IMR-90 (cell line): ENCODE measurements around the gene SH3BP4. TPM values are rescaled to one million over a fixed set of nuclear protein-coding genes. Genes with fewer than 3 reads are reported as not detected.

ENCODE experiments used
- ATAC-seq: fragments of 200-7000 bp; cut with Tn5 transposase; 2 replicates; pipeline ENCODE4 v1.9.1; 2020; ENCODE audit warnings: low read depth, mild to moderate bottlenecking, moderate library complexity
- BruUV-seq: library from RNA; stranded (reverse); fragments of 400-500 nt; replicated peaks from 2 replicates; lab custom pipeline; 2021; lab: Mats Ljungman, UMichigan
- CTCF ChIA-PET: fragments of 300-600 bp; formaldehyde crosslinking; extraction: SDS; loops from one replicate; lab custom pipeline; 2021; ENCODE audit warnings: antibody characterized with exemption; lab: Yijun Ruan, JAX
- POLR2A ChIA-PET: fragments of 300-600 bp; sonication (Branson Sonifier 250); formaldehyde crosslinking; loops from one replicate; lab custom pipeline; 2022; ENCODE audit warnings: antibody characterized with exemption; ENCODE audit not compliant: unreplicated experiment; lab: Charles Lee
- DNase-seq: peaks from one replicate; pipeline ENCODE4 v3.0.0; 2013
- H2AFZ ChIP-seq: replicated peaks from 2 replicates; pipeline ENCODE3; 2013; ENCODE audit warnings: low read length, mild to moderate bottlenecking; ENCODE audit not compliant: poor library complexity
- H2AK5ac ChIP-seq: 2 replicates; pipeline ENCODE4 v1.6.1; 2013; ENCODE audit warnings: low read depth, low read length, inconsistent platforms
- H2AK9ac ChIP-seq: replicated peaks from 2 replicates; pipeline ENCODE3; 2013; ENCODE audit warnings: mild to moderate bottlenecking, low read depth, low read length, moderate library complexity; ENCODE audit not compliant: poor library complexity
- H2BK120ac ChIP-seq: 2 replicates; pipeline ENCODE4 v1.6.1; 2013; ENCODE audit warnings: low read depth, low read length, inconsistent platforms
- H2BK15ac ChIP-seq: 3 replicates; pipeline ENCODE4 v1.6.1; 2013; ENCODE audit warnings: low read depth, low read length, inconsistent platforms
- H2BK20ac ChIP-seq: 2 replicates; pipeline ENCODE4 v1.6.1; 2013; ENCODE audit warnings: low read depth, mild to moderate bottlenecking, inconsistent platforms, low read length, moderate library complexity
- H2BK5ac ChIP-seq: 2 replicates; pipeline ENCODE4 v1.6.1; 2013; ENCODE audit warnings: mild to moderate bottlenecking, low read depth, low read length, inconsistent platforms; ENCODE audit not compliant: poor library complexity, severe bottlenecking
- H3K14ac ChIP-seq: replicated peaks from 2 replicates; pipeline ENCODE4 v1.6.1; 2013; ENCODE audit warnings: low read depth, low read length, inconsistent platforms
- H3K18ac ChIP-seq: 2 replicates; pipeline ENCODE4 v1.6.1; 2013; ENCODE audit warnings: low read depth, low read length, control low read depth
- H3K23ac ChIP-seq: 2 replicates; pipeline ENCODE4 v1.6.1; 2013; ENCODE audit warnings: low read depth, low read length, inconsistent platforms
- H3K27ac ChIP-seq: 2 replicates; pipeline ENCODE4 v1.5.1; 2013; ENCODE audit warnings: mild to moderate bottlenecking, control low read depth, low read length; ENCODE audit not compliant: insufficient read depth
- H3K27me3 ChIP-seq: 2 replicates; pipeline ENCODE4 v1.6.1; 2013; ENCODE audit warnings: low read length; ENCODE audit not compliant: control insufficient read depth, insufficient read depth
- H3K36me3 ChIP-seq: 2 replicates; pipeline ENCODE4 v1.6.1; 2013; ENCODE audit warnings: low read length, mixed read lengths; ENCODE audit not compliant: control insufficient read depth, insufficient read depth
- H3K4ac ChIP-seq: 2 replicates; pipeline ENCODE4 v1.6.1; 2013; ENCODE audit warnings: low read depth, low read length, inconsistent platforms
- H3K4me1 ChIP-seq: 2 replicates; pipeline ENCODE4 v1.6.1; 2013; ENCODE audit warnings: low read length, mixed read lengths; ENCODE audit not compliant: control insufficient read depth, insufficient read depth
- H3K4me2 ChIP-seq: 2 replicates; pipeline ENCODE4 v1.6.1; 2013; ENCODE audit warnings: low read depth, mild to moderate bottlenecking, control low read depth, low read length, moderate library complexity
- H3K4me3 ChIP-seq: 2 replicates; pipeline ENCODE4 v1.5.1; 2013; ENCODE audit warnings: low read depth, mild to moderate bottlenecking, control low read depth, low read length, moderate library complexity; ENCODE audit not compliant: insufficient read depth
- H3K56ac ChIP-seq: 2 replicates; pipeline ENCODE4 v1.6.1; 2013; ENCODE audit warnings: low read length, inconsistent platforms; ENCODE audit not compliant: insufficient read depth; ENCODE audit errors: extremely low read depth
- H3K79me1 ChIP-seq, 2 experiments: 2 replicates each; pipeline ENCODE4 v1.6.1; 2013; ENCODE audit warnings: low read length in 2 of 2, inconsistent platforms in 1 of 2, low read depth in 1 of 2
- H3K9ac ChIP-seq: 2 replicates; pipeline ENCODE4 v1.6.1; 2013; ENCODE audit warnings: low read depth, low read length, control low read depth
- H3K9me1 ChIP-seq: 2 replicates; pipeline ENCODE4 v1.6.1; 2013; ENCODE audit warnings: low read length, inconsistent platforms; ENCODE audit not compliant: insufficient read depth
- H3K9me3 ChIP-seq: 2 replicates; pipeline ENCODE4 v1.6.1; 2013; ENCODE audit warnings: low read length; ENCODE audit not compliant: control insufficient read depth, insufficient read depth
- H4K20me1 ChIP-seq: 2 replicates; pipeline ENCODE4 v1.6.1; 2013; ENCODE audit warnings: low read length, inconsistent platforms; ENCODE audit not compliant: insufficient read depth
- H4K5ac ChIP-seq: 2 replicates; pipeline ENCODE4 v1.6.1; 2013; ENCODE audit warnings: mild to moderate bottlenecking, low read depth, low read length, control low read depth
- H4K8ac ChIP-seq, 2 experiments: 2 replicates each; pipeline ENCODE4 v1.6.1; 2013; ENCODE audit warnings: low read depth in 2 of 2, low read length in 2 of 2, control low read depth in 1 of 2, inconsistent platforms in 1 of 2
- H4K91ac ChIP-seq: 2 replicates; pipeline ENCODE4 v1.6.1; 2013; ENCODE audit warnings: low read depth, low read length, inconsistent platforms; ENCODE audit not compliant: insufficient read depth
- MXI1 ChIP-seq: IDR thresholded peaks from 2 replicates; pipeline ENCODE4 v1.6.1; 2012; ENCODE audit warnings: low read depth, mild to moderate bottlenecking, low read length, moderate library complexity, borderline replicate concordance
- POLR2A ChIP-seq: IDR thresholded peaks from 2 replicates; pipeline ENCODE4 v1.6.1; 2012; ENCODE audit warnings: mild to moderate bottlenecking, low read depth, low read length
- WGBS, 2 experiments: methylation state at CpG; one replicate each; pipeline versions ENCODE4 v1.1.5 to v1.1.7; 2013; ENCODE audit warnings: missing lambda C conversion rate in 2 of 2; ENCODE audit not compliant: insufficient read length in 1 of 2; ENCODE audit errors: extremely low coverage in 2 of 2; 5-methylcytosine and 5-hydroxymethylcytosine counted together
- dilution Hi-C: fragments of 300-500 bp; cut with HindIII; formaldehyde crosslinking; loops from one replicate; pipeline ENCODE4 v1.14.3; 2018; ENCODE audit warnings: low sequenced_read_pairs; ENCODE audit not compliant: unreplicated experiment
- in situ Hi-C: fragments of 300-500 bp; cut with MboI; formaldehyde crosslinking; loops from 3 replicates; pipeline ENCODE4 v1.14.3; 2019; ENCODE audit warnings: low sequenced_read_pairs, inconsistent platforms, mixed read lengths
- intact Hi-C: fragments of 100-400 bp; cut with micrococcal nuclease; formaldehyde crosslinking; loops from 2 replicates; pipeline ENCODE4 v1.10.0; 2022
- polyA plus RNA-seq, 3 experiments: library from polyadenylated mRNA; depleted of rRNA; stranded (reverse); fragments of >200 nt; gene quantifications; 2 replicates each; pipeline ENCODE4 v1.2.3, GENCODE V29; 2012; ENCODE audit warnings: low replicate concordance in 1 of 3
- total RNA-seq: library from RNA; depleted of rRNA; stranded (reverse); fragments of >200 nt; gene quantifications from 2 replicates; pipeline ENCODE4 v1.2.3, GENCODE V29; 2012
- TF ChIP-seq, protein P1 (sequence below): fragments of 150-350 bp; IDR thresholded peaks from 2 replicates; pipeline ENCODE4 v1.6.1; 2016; ENCODE audit warnings: low read depth, mild to moderate bottlenecking, low read length, moderate library complexity, borderline replicate concordance
- TF ChIP-seq, protein P2 (sequence below): fragments of 150-350 bp; IDR thresholded peaks from 2 replicates; pipeline ENCODE4 v1.6.1; 2017; ENCODE audit warnings: mild to moderate bottlenecking, antibody characterized with exemption, low read length, low read depth
- TF ChIP-seq, protein P3 (sequence below): conservative IDR thresholded peaks from 2 replicates; pipeline ENCODE4 v1.5.1; 2012; ENCODE audit warnings: mild to moderate bottlenecking, low read depth, low read length, improper control_type of control experiment

SH3BP4 gene
- total and polyA plus RNA-seq, 2 of the 4 experiments (the other 2 are of a cell fraction), result 104 to 122 TPM

DNA sequence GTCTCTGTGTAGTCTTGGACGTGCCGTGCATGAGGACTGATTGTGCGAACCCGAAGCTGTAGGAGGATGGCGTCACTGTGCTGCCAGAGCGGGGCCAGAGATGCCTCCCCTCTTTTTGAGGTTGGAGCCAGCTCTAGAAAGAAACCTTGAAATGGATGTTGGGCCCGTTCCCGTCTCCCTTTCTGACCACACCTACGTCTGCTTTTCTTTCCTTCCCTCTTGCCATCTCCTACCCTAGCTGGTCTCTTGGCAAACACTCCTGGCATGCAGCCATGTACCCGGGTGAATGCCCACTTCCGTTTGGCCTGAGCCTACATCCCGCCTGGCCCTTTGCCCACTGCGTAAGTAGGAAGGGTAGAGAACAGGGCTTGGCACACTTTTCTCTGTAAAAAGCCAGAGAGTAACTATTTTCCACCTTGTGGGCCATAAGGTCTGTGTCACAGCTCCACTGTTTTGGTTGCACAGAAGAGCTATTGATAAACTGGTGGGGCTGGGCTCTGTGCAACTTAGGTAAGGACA is 37.4 kb downstream of the SH3BP4 start:
- ATAC-seq (no peak), DNase-seq (no peak)
- Histone ChIP-seq H3K27me3 (no peaks in the 10 kb centered on the region), H3K36me3 (peaks cover 36% of the 10 kb centered on the region), H3K9me1 (peaks cover 79% of the 10 kb centered on the region), H3K18ac (no peak overlapping the region), H3K9ac (no peak overlapping the region), H2AK9ac (no peak overlapping the region), H4K91ac (no peak overlapping the region), H3K27ac (peak overlapping the region; percentile 43; the same call in 1 of the 2 replicates), H2BK120ac (no peak overlapping the region), H2AK5ac (peak overlapping the region; percentile 54; the same call in 1 of the 2 replicates), H3K23ac (peak overlapping the region; percentile 12; the same call in 1 of the 2 replicates), H4K20me1 (peaks cover 98% of the 10 kb centered on the region), H3K4me2 (no peak overlapping the region), H3K79me1 (peaks cover 0 to 89% of the 10 kb centered on the region in 2 experiments), H4K5ac (0 out of 2 replicates have a peak overlapping the region, but pooled peaks have one; percentile 15), H4K8ac (peak overlapping the region; percentile 1 to 42; a peak in 1 of 4 replicates), H2BK20ac (no peak overlapping the region), H3K9me3 (no peaks in the 10 kb centered on the region), H3K4me3 (no peak overlapping the region), H3K14ac (peak overlapping the region; percentile 35; the same call in 1 of the 2 replicates), H2BK15ac (no peak overlapping the region), H3K4ac (peak overlapping the region; percentile 28; the same call in 1 of the 2 replicates), H3K56ac (no peak overlapping the region), H2BK5ac (peak overlapping the region; percentile 37), H3K4me1 (peaks cover 51% of the 10 kb centered on the region), H2AFZ (no peak overlapping the region)
- intact Hi-C loops, result loop anchor here (10.0 kb wide), 2 partner anchors 314 to 544 kb away; no protein-coding TSS in a partner anchor
- dilution Hi-C loops, result no loop called here
- 84% methylated on average over 6 of the region's 13 CpGs; no CpG with 5 or more reads in 1 of the 2 experiments for WGBS, 2 experiments
- BruUV-seq, result no TSS peak
- ChIA-PET CTCF (no interaction called here), POLR2A (no interaction called here)
- no peak for TF ChIP-seq MXI1
- TF ChIP-seq, protein P1, sequence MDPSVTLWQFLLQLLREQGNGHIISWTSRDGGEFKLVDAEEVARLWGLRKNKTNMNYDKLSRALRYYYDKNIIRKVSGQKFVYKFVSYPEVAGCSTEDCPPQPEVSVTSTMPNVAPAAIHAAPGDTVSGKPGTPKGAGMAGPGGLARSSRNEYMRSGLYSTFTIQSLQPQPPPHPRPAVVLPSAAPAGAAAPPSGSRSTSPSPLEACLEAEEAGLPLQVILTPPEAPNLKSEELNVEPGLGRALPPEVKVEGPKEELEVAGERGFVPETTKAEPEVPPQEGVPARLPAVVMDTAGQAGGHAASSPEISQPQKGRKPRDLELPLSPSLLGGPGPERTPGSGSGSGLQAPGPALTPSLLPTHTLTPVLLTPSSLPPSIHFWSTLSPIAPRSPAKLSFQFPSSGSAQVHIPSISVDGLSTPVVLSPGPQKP, result no peak
- TF ChIP-seq POLR2A, result no peak
- TF ChIP-seq, protein P2, sequence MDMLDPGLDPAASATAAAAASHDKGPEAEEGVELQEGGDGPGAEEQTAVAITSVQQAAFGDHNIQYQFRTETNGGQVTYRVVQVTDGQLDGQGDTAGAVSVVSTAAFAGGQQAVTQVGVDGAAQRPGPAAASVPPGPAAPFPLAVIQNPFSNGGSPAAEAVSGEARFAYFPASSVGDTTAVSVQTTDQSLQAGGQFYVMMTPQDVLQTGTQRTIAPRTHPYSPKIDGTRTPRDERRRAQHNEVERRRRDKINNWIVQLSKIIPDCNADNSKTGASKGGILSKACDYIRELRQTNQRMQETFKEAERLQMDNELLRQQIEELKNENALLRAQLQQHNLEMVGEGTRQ, result no peak
- TF ChIP-seq, protein P3, sequence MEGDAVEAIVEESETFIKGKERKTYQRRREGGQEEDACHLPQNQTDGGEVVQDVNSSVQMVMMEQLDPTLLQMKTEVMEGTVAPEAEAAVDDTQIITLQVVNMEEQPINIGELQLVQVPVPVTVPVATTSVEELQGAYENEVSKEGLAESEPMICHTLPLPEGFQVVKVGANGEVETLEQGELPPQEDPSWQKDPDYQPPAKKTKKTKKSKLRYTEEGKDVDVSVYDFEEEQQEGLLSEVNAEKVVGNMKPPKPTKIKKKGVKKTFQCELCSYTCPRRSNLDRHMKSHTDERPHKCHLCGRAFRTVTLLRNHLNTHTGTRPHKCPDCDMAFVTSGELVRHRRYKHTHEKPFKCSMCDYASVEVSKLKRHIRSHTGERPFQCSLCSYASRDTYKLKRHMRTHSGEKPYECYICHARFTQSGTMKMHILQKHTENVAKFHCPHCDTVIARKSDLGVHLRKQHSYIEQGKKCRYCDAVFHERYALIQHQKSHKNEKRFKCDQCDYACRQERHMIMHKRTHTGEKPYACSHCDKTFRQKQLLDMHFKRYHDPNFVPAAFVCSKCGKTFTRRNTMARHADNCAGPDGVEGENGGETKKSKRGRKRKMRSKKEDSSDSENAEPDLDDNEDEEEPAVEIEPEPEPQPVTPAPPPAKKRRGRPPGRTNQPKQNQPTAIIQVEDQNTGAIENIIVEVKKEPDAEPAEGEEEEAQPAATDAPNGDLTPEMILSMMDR, result no peak
- in situ Hi-C loops, result no loop called here
